Endodermal cell (in vitro differentiated cells): ENCODE results near the gene LYST. TPM values are rescaled to one million over a fixed set of nuclear protein-coding genes. Genes with fewer than 3 reads are reported as not detected.

Experiments
- DNase-seq: peaks from one replicate; pipeline ENCODE4 v3.0.0-alpha.2; 2017
- H3K27ac ChIP-seq: 2 replicates; pipeline ENCODE4 v1.5.1; 2013; ENCODE audit warnings: mild to moderate bottlenecking, low read depth, low read length, moderate library complexity
- H3K27me3 ChIP-seq: 2 replicates; pipeline ENCODE4 v1.6.1; 2013; ENCODE audit warnings: mild to moderate bottlenecking, low read length, moderate library complexity; ENCODE audit not compliant: insufficient read depth, control insufficient read depth, poor library complexity, severe bottlenecking
- H3K36me3 ChIP-seq: 2 replicates; pipeline ENCODE4 v1.7.0; 2013; ENCODE audit warnings: mild to moderate bottlenecking, low read length, moderate library complexity; ENCODE audit not compliant: control insufficient read depth, insufficient read depth
- H3K4me1 ChIP-seq: one replicate; pipeline ENCODE4 v1.7.0; 2013; ENCODE audit warnings: low read length; ENCODE audit not compliant: control insufficient read depth, insufficient read depth
- H3K4me3 ChIP-seq: 2 replicates; pipeline ENCODE4 v1.5.1; 2013; ENCODE audit warnings: mild to moderate bottlenecking, low read length, moderate library complexity
- H3K9ac ChIP-seq: 2 replicates; pipeline ENCODE4 v1.6.1; 2013; ENCODE audit warnings: mild to moderate bottlenecking, low read length, moderate library complexity; ENCODE audit not compliant: poor library complexity, severe bottlenecking; ENCODE audit errors: extremely low read depth
- H3K9me3 ChIP-seq: 2 replicates; pipeline ENCODE4 v1.6.1; 2013; ENCODE audit warnings: mild to moderate bottlenecking, low read length, moderate library complexity; ENCODE audit not compliant: control insufficient read depth
- H3K27ac Mint-ChIP-seq: 2 replicates; pipeline ENCODE4 v1.8.0; 2020; ENCODE audit warnings: mixed read lengths
- H3K27me3 Mint-ChIP-seq: 2 replicates; pipeline ENCODE4 v1.8.0; 2021; ENCODE audit warnings: mild to moderate bottlenecking, mixed read lengths; ENCODE audit not compliant: insufficient read depth
- H3K36me3 Mint-ChIP-seq: 2 replicates; pipeline ENCODE4 v1.8.0; 2020; ENCODE audit warnings: low read depth, mixed read lengths
- H3K4me1 Mint-ChIP-seq: 2 replicates; pipeline ENCODE4 v1.8.0; 2020; ENCODE audit warnings: mixed read lengths
- H3K4me3 Mint-ChIP-seq: 2 replicates; pipeline ENCODE4 v1.8.0; 2020; ENCODE audit warnings: mild to moderate bottlenecking, moderate library complexity, mixed read lengths
- H3K9me3 Mint-ChIP-seq: 2 replicates; pipeline ENCODE4 v1.8.0; 2020; ENCODE audit warnings: mild to moderate bottlenecking, mixed read lengths
- WGBS, 2 experiments: methylation state at CpG; one replicate each; pipeline versions ENCODE4 v1.1.5 to v1.1.7; 2013; ENCODE audit warnings: missing lambda C conversion rate in 2 of 2, mixed read lengths in 1 of 2; ENCODE audit not compliant: insufficient coverage in 1 of 2, insufficient read length in 1 of 2; 5-methylcytosine and 5-hydroxymethylcytosine counted together
- total RNA-seq, 2 donors: library from RNA; stranded (reverse); fragmentation: NEBNext Ultra II Directional in 1 of 2; extraction: Animal tissue kit (Norgen Biotek cat#: 25700) in 1 of 2; gene quantifications; 2 replicates in 1 of 2; 3 replicates in 1 of 2; pipeline ENCODE4 v1.2.1, GENCODE V29; 2021
- TF ChIP-seq, protein P1 (sequence below): fragments of 200-600 bp; sonication (generic); conservative IDR thresholded peaks from 2 replicates; pipeline ENCODE4 v1.5.0; 2021; ENCODE audit warnings: antibody characterized with exemption, mild to moderate bottlenecking

The LYST gene
- total RNA-seq, 2 donors from 2014 or later = 2.5 to 6.8 TPM

GRCh38 chr1:235767795-235768194 is 98.9 kb downstream of the LYST start:
- Mint-ChIP-seq H3K9me3 (no peaks in the 10 kb centered on the region), H3K36me3 (no peaks in the 10 kb centered on the region), H3K27me3 (no peaks in the 10 kb centered on the region), H3K27ac (no peak overlapping the region), H3K4me3 (no peak overlapping the region), H3K4me1 (no peaks in the 10 kb centered on the region)
- TF ChIP-seq, protein P1, sequence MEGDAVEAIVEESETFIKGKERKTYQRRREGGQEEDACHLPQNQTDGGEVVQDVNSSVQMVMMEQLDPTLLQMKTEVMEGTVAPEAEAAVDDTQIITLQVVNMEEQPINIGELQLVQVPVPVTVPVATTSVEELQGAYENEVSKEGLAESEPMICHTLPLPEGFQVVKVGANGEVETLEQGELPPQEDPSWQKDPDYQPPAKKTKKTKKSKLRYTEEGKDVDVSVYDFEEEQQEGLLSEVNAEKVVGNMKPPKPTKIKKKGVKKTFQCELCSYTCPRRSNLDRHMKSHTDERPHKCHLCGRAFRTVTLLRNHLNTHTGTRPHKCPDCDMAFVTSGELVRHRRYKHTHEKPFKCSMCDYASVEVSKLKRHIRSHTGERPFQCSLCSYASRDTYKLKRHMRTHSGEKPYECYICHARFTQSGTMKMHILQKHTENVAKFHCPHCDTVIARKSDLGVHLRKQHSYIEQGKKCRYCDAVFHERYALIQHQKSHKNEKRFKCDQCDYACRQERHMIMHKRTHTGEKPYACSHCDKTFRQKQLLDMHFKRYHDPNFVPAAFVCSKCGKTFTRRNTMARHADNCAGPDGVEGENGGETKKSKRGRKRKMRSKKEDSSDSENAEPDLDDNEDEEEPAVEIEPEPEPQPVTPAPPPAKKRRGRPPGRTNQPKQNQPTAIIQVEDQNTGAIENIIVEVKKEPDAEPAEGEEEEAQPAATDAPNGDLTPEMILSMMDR = no peak
- H3K9ac ChIP-seq = no peak overlapping the region
- no peaks in the 10 kb centered on the region for H3K27me3 ChIP-seq
- DNase-seq = no peak
- H3K4me3 ChIP-seq = no peak overlapping the region
- no peaks in the 10 kb centered on the region for H3K4me1 ChIP-seq
- no peak overlapping the region for H3K27ac ChIP-seq
- H3K9me3 ChIP-seq = no peaks in the 10 kb centered on the region
- H3K36me3 ChIP-seq = no peaks in the 10 kb centered on the region
- 87 to 97% methylated on average over 2 of the region's 2 CpGs for WGBS, 2 experiments

GRCh38 chr1:235766794-235767285 is 99.9 kb downstream of the LYST start:
- H3K4me3 ChIP-seq = no peak overlapping the region
- H3K36me3 ChIP-seq = no peaks in the 10 kb centered on the region
- no peaks in the 10 kb centered on the region for H3K27me3 ChIP-seq
- H3K9me3 ChIP-seq = no peaks in the 10 kb centered on the region
- TF ChIP-seq, protein P1 = no peak
- WGBS, 2 experiments = 71% methylated on average over 1 of the region's 1 CpG; no CpG with 5 or more reads in 1 of the 2 experiments
- no peak overlapping the region for H3K27ac ChIP-seq
- Mint-ChIP-seq H3K27ac (no peak overlapping the region), H3K27me3 (no peaks in the 10 kb centered on the region), H3K4me1 (no peaks in the 10 kb centered on the region), H3K36me3 (no peaks in the 10 kb centered on the region), H3K9me3 (no peaks in the 10 kb centered on the region), H3K4me3 (no peak overlapping the region)
- H3K4me1 ChIP-seq = no peaks in the 10 kb centered on the region
- no peak overlapping the region for H3K9ac ChIP-seq
- DNase-seq = no peak

DNA sequence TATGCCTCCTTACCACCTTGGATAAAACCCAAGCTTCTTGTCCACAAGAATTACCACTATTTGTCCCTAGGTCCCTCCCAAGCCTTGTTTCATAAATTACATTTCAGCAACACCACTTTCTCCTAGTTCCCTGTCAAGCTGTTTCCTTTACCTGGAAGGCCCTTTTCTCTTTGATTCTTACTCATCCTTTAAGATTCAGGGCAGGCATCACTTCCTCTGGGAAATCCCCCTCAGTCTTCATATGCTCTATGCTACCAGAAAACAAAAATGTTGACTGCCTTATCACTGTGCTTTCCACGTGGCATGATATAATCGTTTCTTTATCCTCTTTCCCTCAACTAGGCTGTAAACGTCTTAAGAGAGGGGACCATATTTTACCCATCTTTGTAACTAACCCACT is 102.7 kb downstream of the LYST start:
- H3K36me3 Mint-ChIP-seq = no peaks in the 10 kb centered on the region
- H3K27ac Mint-ChIP-seq = no peak overlapping the region
- Histone ChIP-seq H3K9me3 (no peaks in the 10 kb centered on the region), H3K27ac (no peak overlapping the region), H3K4me3 (no peak overlapping the region), H3K9ac (no peak overlapping the region), H3K36me3 (no peaks in the 10 kb centered on the region), H3K27me3 (no peaks in the 10 kb centered on the region), H3K4me1 (no peaks in the 10 kb centered on the region)
- WGBS, 2 experiments = 86 to 90% methylated on average over 3 of the region's 3 CpGs
- no peaks in the 10 kb centered on the region for H3K4me1 Mint-ChIP-seq
- TF ChIP-seq, protein P1 = no peak
- H3K27me3 Mint-ChIP-seq = no peaks in the 10 kb centered on the region
- no peaks in the 10 kb centered on the region for H3K9me3 Mint-ChIP-seq
- DNase-seq = no peak
- H3K4me3 Mint-ChIP-seq = no peak overlapping the region
